Mesothelial cell of epicardium (in vitro differentiated cells): ENCODE data around the gene MAML1. TPM values are rescaled to one million over a fixed set of nuclear protein-coding genes. Genes with fewer than 3 reads are reported as not detected.

Experiments used
- DNase-seq, 2 experiments: peaks; one replicate each; pipeline ENCODE4 v3.0.0; 2021; ENCODE audit warnings: low spot score in 2 of 2; ENCODE audit not compliant: unreplicated experiment in 2 of 2
- H3K27ac Mint-ChIP-seq: 2 replicates; pipeline ENCODE4 v1.8.0; 2021; ENCODE audit warnings: mixed read lengths
- H3K27me3 Mint-ChIP-seq: 2 replicates; pipeline ENCODE4 v1.8.0; 2021; ENCODE audit warnings: low read depth, mixed read lengths
- H3K36me3 Mint-ChIP-seq: 2 replicates; pipeline ENCODE4 v1.8.0; 2021; ENCODE audit warnings: mixed read lengths
- H3K4me1 Mint-ChIP-seq: 2 replicates; pipeline ENCODE4 v1.8.0; 2021; ENCODE audit warnings: mixed read lengths
- H3K4me3 Mint-ChIP-seq: 2 replicates; pipeline ENCODE4 v1.8.0; 2021; ENCODE audit warnings: mild to moderate bottlenecking, moderate library complexity, mixed read lengths
- H3K9me3 Mint-ChIP-seq: 2 replicates; pipeline ENCODE4 v1.8.0; 2021; ENCODE audit warnings: mixed read lengths
- CTCF ChIP-seq: fragments of 200-600 bp; sonication (generic); IDR thresholded peaks from one replicate; pipeline ENCODE4 v1.5.0; 2021; ENCODE audit warnings: antibody characterized with exemption; ENCODE audit not compliant: unreplicated experiment
- total RNA-seq: library from RNA; stranded (reverse); gene quantifications from 3 replicates; pipeline ENCODE4 v1.2.1, GENCODE V29; 2021

Gene MAML1
- total RNA-seq, 1 donor from 2014 or later = 49.6 TPM

GRCh38 chr5:179800696-179801201 is 68.1 kb downstream of the MAML1 start:
- peaks cover 14% of the 10 kb centered on the region for H3K36me3 Mint-ChIP-seq
- H3K27ac Mint-ChIP-seq = no peak overlapping the region
- peaks cover 29% of the 10 kb centered on the region for H3K4me1 Mint-ChIP-seq
- DNase-seq = no peak
- no peaks in the 10 kb centered on the region for H3K9me3 Mint-ChIP-seq
- no peak overlapping the region for H3K4me3 Mint-ChIP-seq
- TF ChIP-seq CTCF = no peak
- no peaks in the 10 kb centered on the region for H3K27me3 Mint-ChIP-seq

GRCh38 chr5:179801304-179802206 is 68.9 kb downstream of the MAML1 start:
- Mint-ChIP-seq H3K27me3 (no peaks in the 10 kb centered on the region), H3K9me3 (no peaks in the 10 kb centered on the region), H3K36me3 (peaks cover 14% of the 10 kb centered on the region), H3K4me1 (peaks cover 29% of the 10 kb centered on the region), H3K27ac (no peak overlapping the region), H3K4me3 (no peak overlapping the region)
- no peak for TF ChIP-seq CTCF
- DNase-seq = peak in 1 of 2 experiments; percentile 66

- no peak overlapping the region for H3K4me3 Mint-ChIP-seq
- no peak overlapping the region for H3K27ac Mint-ChIP-seq
- peaks cover 10% of the 10 kb centered on the region for H3K36me3 Mint-ChIP-seq
Observed at GRCh38 chr5:179802207-179802883, 69.7 kb downstream of the MAML1 start.

GRCh38 chr5:179802950-179803562 is 70.4 kb downstream of the MAML1 start:
- no peak for TF ChIP-seq CTCF
- Mint-ChIP-seq H3K9me3 (no peaks in the 10 kb centered on the region), H3K4me1 (peaks cover 29% of the 10 kb centered on the region), H3K27ac (no peak overlapping the region), H3K36me3 (peaks cover 10% of the 10 kb centered on the region), H3K4me3 (no peak overlapping the region), H3K27me3 (no peaks in the 10 kb centered on the region)
- no peak for DNase-seq

More at GRCh38 chr5:179802207-179802883, 69.7 kb downstream of the MAML1 start:
- no peak for TF ChIP-seq CTCF
- no peaks in the 10 kb centered on the region for H3K27me3 Mint-ChIP-seq
- peaks cover 29% of the 10 kb centered on the region for H3K4me1 Mint-ChIP-seq
- no peak for DNase-seq
- no peaks in the 10 kb centered on the region for H3K9me3 Mint-ChIP-seq

- no peak for TF ChIP-seq CTCF
- no peaks in the 10 kb centered on the region for H3K9me3 Mint-ChIP-seq
- H3K4me1 Mint-ChIP-seq = peaks cover 29% of the 10 kb centered on the region
- no peaks in the 10 kb centered on the region for H3K27me3 Mint-ChIP-seq
- H3K4me3 Mint-ChIP-seq = peak overlapping the region; percentile 26
- no peak overlapping the region for H3K27ac Mint-ChIP-seq
- no peak for DNase-seq
- H3K36me3 Mint-ChIP-seq = peaks cover 10% of the 10 kb centered on the region
Observed at GRCh38 chr5:179803651-179804554, 71.3 kb downstream of the MAML1 start.
